HepG2 (cell line): ENCODE measurements around the gene CABLES2. TPM values are rescaled to one million over a fixed set of nuclear protein-coding genes. Genes with fewer than 3 reads are reported as not detected.

Experiments used
- MAX ChIP-seq: IDR thresholded peaks from 2 replicates; pipeline ENCODE4 v1.6.1; 2012; ENCODE audit warnings: inconsistent platforms
- NR2F2 ChIP-seq: IDR thresholded peaks from 2 replicates; pipeline ENCODE4 v1.6.1; 2012; ENCODE audit warnings: low read depth, inconsistent platforms, borderline replicate concordance
- PHF5A ChIP-seq: IDR thresholded peaks from one replicate; pipeline ENCODE4 v1.6.1; 2018; ENCODE audit warnings: low read depth, missing genetic modification reagents; ENCODE audit not compliant: unreplicated experiment
- SALL1 ChIP-seq: sonication (generic); formaldehyde crosslinking; IDR thresholded peaks from 2 replicates; pipeline ENCODE4 v1.8.0; 2022; ENCODE audit warnings: mild to moderate bottlenecking, missing genetic modification reagents
- SP2 ChIP-seq: sonication (generic); formaldehyde crosslinking; IDR thresholded peaks from 2 replicates; pipeline ENCODE4 v1.5.1; 2020; ENCODE audit warnings: mild to moderate bottlenecking, missing genetic modification reagents
- ZBTB20 ChIP-seq: sonication (generic); formaldehyde crosslinking; IDR thresholded peaks from 2 replicates; pipeline ENCODE4 v1.8.1; 2023; ENCODE audit warnings: missing genetic modification reagents, low read depth, mild to moderate bottlenecking, borderline replicate concordance
- ZBTB33 ChIP-seq: sonication (generic); formaldehyde crosslinking; IDR thresholded peaks from 2 replicates; pipeline ENCODE4 v1.4.0; 2020; ENCODE audit warnings: missing genetic modification reagents
- ZNF276 ChIP-seq: sonication (generic); formaldehyde crosslinking; IDR thresholded peaks from 2 replicates; pipeline ENCODE4 v1.4.0; 2020; ENCODE audit warnings: mild to moderate bottlenecking, low read depth, missing genetic modification reagents
- polyA plus RNA-seq, 8 experiments: library from polyadenylated mRNA; depleted of rRNA in 3 of 8; stranded (reverse) in 7 of 8; unstranded in 1 of 8; fragments of >200 nt; fragmentation: Illumina TruSeq in 4 of 8; extraction: Trizol in 4 of 8; gene quantifications; 2 replicates each; pipeline versions ENCODE4 v1.2.1 to v1.2.3, GENCODE V29; 2011 to 2016; ENCODE audit warnings: low read depth in 4 of 8, missing spikeins in 1 of 8, mixed read lengths in 1 of 8; ENCODE audit not compliant: insufficient read depth in 1 of 8
- total RNA-seq, 5 experiments: library from RNA; depleted of rRNA; stranded (reverse); fragments of >200 nt; fragmentation: Illumina TruSeq; extraction: Trizol; gene quantifications; 2 replicates each; pipeline ENCODE4 v1.2.3, GENCODE V29; 2016; ENCODE audit warnings: low read depth in 1 of 5
- TF ChIP-seq, protein P1 (sequence below), 2 experiments: sonication (generic) in 1 of 2; formaldehyde crosslinking in 1 of 2; IDR thresholded peaks; 2 replicates each; pipeline versions ENCODE4 v1.5.1 to v1.6.1; 2011 to 2020; ENCODE audit warnings: borderline replicate concordance in 1 of 2, low read depth in 1 of 2, low read length in 1 of 2, mild to moderate bottlenecking in 1 of 2, missing genetic modification reagents in 1 of 2, moderate library complexity in 1 of 2
- TF ChIP-seq, protein P2 (sequence below), 2 experiments: fragments of 450-650 bp in 1 of 2; sonication (generic) in 1 of 2; formaldehyde crosslinking in 1 of 2; IDR thresholded peaks; 2 replicates each; pipeline versions ENCODE4 v1.6.1 to v1.8.0; 2016 to 2022; ENCODE audit warnings: antibody characterized with exemption in 1 of 2, mild to moderate bottlenecking in 1 of 2, missing genetic modification reagents in 1 of 2

Gene CABLES2
- total and polyA plus RNA-seq, 2 of the 13 experiments (the other 11 are each of a cell fraction or from before 2014, with no cell fraction given) = 5.2 to 9.7 TPM

- TF ChIP-seq, protein P1, sequence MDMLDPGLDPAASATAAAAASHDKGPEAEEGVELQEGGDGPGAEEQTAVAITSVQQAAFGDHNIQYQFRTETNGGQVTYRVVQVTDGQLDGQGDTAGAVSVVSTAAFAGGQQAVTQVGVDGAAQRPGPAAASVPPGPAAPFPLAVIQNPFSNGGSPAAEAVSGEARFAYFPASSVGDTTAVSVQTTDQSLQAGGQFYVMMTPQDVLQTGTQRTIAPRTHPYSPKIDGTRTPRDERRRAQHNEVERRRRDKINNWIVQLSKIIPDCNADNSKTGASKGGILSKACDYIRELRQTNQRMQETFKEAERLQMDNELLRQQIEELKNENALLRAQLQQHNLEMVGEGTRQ (IDR thresholded peaks at IDR 0.05; ENCODE audit: low read depth, low read length) = no peak
- TF ChIP-seq, protein P1 (CRISPR knock-in tag; IDR thresholded peaks at IDR 0.05; ENCODE audit: borderline replicate concordance) = no peak
- no peak for TF ChIP-seq PHF5A (CRISPR knock-in tag)
- TF ChIP-seq, protein P2, sequence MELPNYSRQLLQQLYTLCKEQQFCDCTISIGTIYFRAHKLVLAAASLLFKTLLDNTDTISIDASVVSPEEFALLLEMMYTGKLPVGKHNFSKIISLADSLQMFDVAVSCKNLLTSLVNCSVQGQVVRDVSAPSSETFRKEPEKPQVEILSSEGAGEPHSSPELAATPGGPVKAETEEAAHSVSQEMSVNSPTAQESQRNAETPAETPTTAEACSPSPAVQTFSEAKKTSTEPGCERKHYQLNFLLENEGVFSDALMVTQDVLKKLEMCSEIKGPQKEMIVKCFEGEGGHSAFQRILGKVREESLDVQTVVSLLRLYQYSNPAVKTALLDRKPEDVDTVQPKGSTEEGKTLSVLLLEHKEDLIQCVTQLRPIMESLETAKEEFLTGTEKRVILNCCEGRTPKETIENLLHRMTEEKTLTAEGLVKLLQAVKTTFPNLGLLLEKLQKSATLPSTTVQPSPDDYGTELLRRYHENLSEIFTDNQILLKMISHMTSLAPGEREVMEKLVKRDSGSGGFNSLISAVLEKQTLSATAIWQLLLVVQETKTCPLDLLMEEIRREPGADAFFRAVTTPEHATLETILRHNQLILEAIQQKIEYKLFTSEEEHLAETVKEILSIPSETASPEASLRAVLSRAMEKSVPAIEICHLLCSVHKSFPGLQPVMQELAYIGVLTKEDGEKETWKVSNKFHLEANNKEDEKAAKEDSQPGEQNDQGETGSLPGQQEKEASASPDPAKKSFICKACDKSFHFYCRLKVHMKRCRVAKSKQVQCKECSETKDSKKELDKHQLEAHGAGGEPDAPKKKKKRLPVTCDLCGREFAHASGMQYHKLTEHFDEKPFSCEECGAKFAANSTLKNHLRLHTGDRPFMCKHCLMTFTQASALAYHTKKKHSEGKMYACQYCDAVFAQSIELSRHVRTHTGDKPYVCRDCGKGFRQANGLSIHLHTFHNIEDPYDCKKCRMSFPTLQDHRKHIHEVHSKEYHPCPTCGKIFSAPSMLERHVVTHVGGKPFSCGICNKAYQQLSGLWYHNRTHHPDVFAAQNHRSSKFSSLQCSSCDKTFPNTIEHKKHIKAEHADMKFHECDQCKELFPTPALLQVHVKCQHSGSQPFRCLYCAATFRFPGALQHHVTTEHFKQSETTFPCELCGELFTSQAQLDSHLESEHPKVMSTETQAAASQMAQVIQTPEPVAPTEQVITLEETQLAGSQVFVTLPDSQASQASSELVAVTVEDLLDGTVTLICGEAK (IDR thresholded peaks at IDR 0.05) = no peak
- TF ChIP-seq, protein P2 (CRISPR knock-in tag; IDR thresholded peaks at IDR 0.05) = no peak
- TF ChIP-seq ZNF276 (CRISPR knock-in tag) = 0 out of 2 replicates have a peak, but pooled peaks have one; percentile 42
- TF ChIP-seq ZBTB20 (CRISPR knock-in tag) = 0 out of 2 replicates have a peak, but pooled peaks have one; percentile 11
- TF ChIP-seq SALL1 (CRISPR knock-in tag) = peak; percentile 44; the same call in 1 of the 2 replicates
- peak; percentile 44; the same call in 1 of the 2 replicates for TF ChIP-seq MAX
- peak; percentile 26; the same call in 1 of the 2 replicates for TF ChIP-seq ZBTB33 (CRISPR knock-in tag)
- TF ChIP-seq SP2 (CRISPR knock-in tag) = no peak
- TF ChIP-seq NR2F2 = no peak
These were observed 32.5 kb downstream of the CABLES2 start (continued) for GRCh38 chr20:62374331-62375152.
